ENCODE data around the gene IER5. TPM values are rescaled to one million over a fixed set of nuclear protein-coding genes. Genes with fewer than 3 reads are reported as not detected.
A peak's percentile ranks its signal among the peaks of the same experiment; 100 is the strongest.

IER5 gene
- total RNA-seq, 2 donors from 2014 or later = 13.2 to 21.2 TPM

GRCh38 chr1:181086091-181086490 lies 2.4 kb upstream of the IER5 start:
- Mint-ChIP-seq H3K4me1 (peaks cover 16% of the 10 kb centered on the region), H3K27ac (no peak overlapping the region), H3K27me3 (ENCODE audit: insufficient read depth) (peaks cover 33% of the 10 kb centered on the region), H3K36me3 (ENCODE audit: low read depth) (peaks cover 4% of the 10 kb centered on the region), H3K4me3 (no peak overlapping the region), H3K9me3 (no peaks in the 10 kb centered on the region)
- TF ChIP-seq CTCF (conservative IDR thresholded peaks at IDR 0.05) = no peak
- Histone ChIP-seq H3K27ac (ENCODE audit: low read depth, low read length) (no peak overlapping the region), H3K9ac (ENCODE audit: extremely low read depth, low read length, poor library complexity, severe bottlenecking) (no peak overlapping the region), H3K4me3 (ENCODE audit: low read length) (no peak overlapping the region), H3K9me3 (ENCODE audit: control insufficient read depth, low read length) (no peaks in the 10 kb centered on the region), H3K27me3 (ENCODE audit: control insufficient read depth, insufficient read depth, low read length, poor library complexity, severe bottlenecking) (no peaks in the 10 kb centered on the region), H3K4me1 (ENCODE audit: control insufficient read depth, insufficient read depth, low read length) (peaks cover 9% of the 10 kb centered on the region), H3K36me3 (ENCODE audit: control insufficient read depth, insufficient read depth, low read length) (peaks cover 4% of the 10 kb centered on the region)
- DNase-seq = no peak
- 95% methylated on average over 1 of the region's 1 CpG; no CpG with 5 or more reads in 1 of the 2 experiments for WGBS, 2 experiments (ENCODE audit: insufficient coverage in 1 of 2, insufficient read length in 1 of 2)

GRCh38 chr1:181086926-181087325 lies 1.6 kb upstream of the IER5 start:
- WGBS, 2 experiments (ENCODE audit: insufficient coverage in 1 of 2, insufficient read length in 1 of 2) = 93% methylated on average over 5 of the region's 5 CpGs
- H3K4me3 ChIP-seq (ENCODE audit: low read length) = no peak overlapping the region
- no peak overlapping the region for H3K9ac ChIP-seq (ENCODE audit: extremely low read depth, low read length, poor library complexity, severe bottlenecking)
- Mint-ChIP-seq H3K4me3 (no peak overlapping the region), H3K27me3 (ENCODE audit: insufficient read depth) (peaks cover 33% of the 10 kb centered on the region), H3K27ac (no peak overlapping the region), H3K4me1 (peaks cover 23% of the 10 kb centered on the region), H3K36me3 (ENCODE audit: low read depth) (peaks cover 9% of the 10 kb centered on the region), H3K9me3 (no peaks in the 10 kb centered on the region)
- peaks cover 9% of the 10 kb centered on the region for H3K4me1 ChIP-seq (ENCODE audit: control insufficient read depth, insufficient read depth, low read length)
- TF ChIP-seq CTCF (conservative IDR thresholded peaks at IDR 0.05) = no peak
- H3K27me3 ChIP-seq (ENCODE audit: control insufficient read depth, insufficient read depth, low read length, poor library complexity, severe bottlenecking) = no peaks in the 10 kb centered on the region
- H3K9me3 ChIP-seq (ENCODE audit: control insufficient read depth, low read length) = no peaks in the 10 kb centered on the region
- H3K36me3 ChIP-seq (ENCODE audit: control insufficient read depth, insufficient read depth, low read length) = peaks cover 12% of the 10 kb centered on the region
- DNase-seq = no peak
- H3K27ac ChIP-seq (ENCODE audit: low read depth, low read length) = no peak overlapping the region

GRCh38 chr1:181087400-181087901 lies 1.0 kb upstream of the IER5 start:
- H3K4me3 ChIP-seq (ENCODE audit: low read length) = peak overlapping the region; percentile 98
- Mint-ChIP-seq H3K27me3 (ENCODE audit: insufficient read depth) (peaks cover 33% of the 10 kb centered on the region), H3K27ac (no peak overlapping the region), H3K4me1 (peaks cover 26% of the 10 kb centered on the region), H3K4me3 (no peak overlapping the region), H3K36me3 (ENCODE audit: low read depth) (peaks cover 12% of the 10 kb centered on the region), H3K9me3 (no peaks in the 10 kb centered on the region)
- no peak for TF ChIP-seq CTCF (conservative IDR thresholded peaks at IDR 0.05)
- H3K9ac ChIP-seq (ENCODE audit: extremely low read depth, low read length, poor library complexity, severe bottlenecking) = no peak overlapping the region
- H3K27me3 ChIP-seq (ENCODE audit: control insufficient read depth, insufficient read depth, low read length, poor library complexity, severe bottlenecking) = no peaks in the 10 kb centered on the region
- H3K4me1 ChIP-seq (ENCODE audit: control insufficient read depth, insufficient read depth, low read length) = peaks cover 9% of the 10 kb centered on the region
- H3K27ac ChIP-seq (ENCODE audit: low read depth, low read length) = no peak overlapping the region
- WGBS, 2 experiments (ENCODE audit: insufficient coverage in 1 of 2, insufficient read length in 1 of 2) = 89 to 93% methylated on average over 6 to 8 of the region's 8 CpGs
- DNase-seq = no peak
- peaks cover 16% of the 10 kb centered on the region for H3K36me3 ChIP-seq (ENCODE audit: control insufficient read depth, insufficient read depth, low read length)
- no peaks in the 10 kb centered on the region for H3K9me3 ChIP-seq (ENCODE audit: control insufficient read depth, low read length)
